OCI-LY1 (cell line): ENCODE measurements around the gene ZNF777.

Source experiments
- H2AFZ ChIP-seq: fragments of 200-600 bp; sonication (generic), shearing (Covaris generic); 2 replicates; pipeline ENCODE4 v1.6.0; 2014; ENCODE audit warnings: antibody characterized with exemption, mild to moderate bottlenecking, low read length
- H3F3A ChIP-seq: fragments of 200-600 bp; sonication (generic), shearing (Covaris generic); 2 replicates; pipeline ENCODE4 v1.6.0; 2014; ENCODE audit warnings: mild to moderate bottlenecking, antibody characterized with exemption, low read length, moderate library complexity; ENCODE audit not compliant: insufficient read depth
- H3K27ac ChIP-seq: fragments of 200-600 bp; sonication (generic); 2 replicates; pipeline ENCODE4 v1.5.1; 2014; ENCODE audit warnings: low read length, mixed run types, mild to moderate bottlenecking, low read depth; ENCODE audit not compliant: poor library complexity, severe bottlenecking
- H3K27me3 ChIP-seq: fragments of 200-600 bp; sonication (generic); 2 replicates; pipeline ENCODE4 v1.6.0; 2014; ENCODE audit warnings: antibody characterized with exemption, mild to moderate bottlenecking, low read length, moderate library complexity; ENCODE audit not compliant: insufficient read depth
- H3K36me3 ChIP-seq: fragments of 200-600 bp; sonication (generic); 2 replicates; pipeline ENCODE4 v1.6.1; 2014; ENCODE audit warnings: mild to moderate bottlenecking, antibody characterized with exemption, low read length, moderate library complexity, mixed read lengths; ENCODE audit not compliant: insufficient read depth
- H3K4me1 ChIP-seq: fragments of 200-600 bp; sonication (generic); 2 replicates; pipeline ENCODE4 v1.5.1; 2014; ENCODE audit warnings: mild to moderate bottlenecking, low read length, moderate library complexity; ENCODE audit not compliant: insufficient read depth, severe bottlenecking
- H3K4me2 ChIP-seq: fragments of 200-600 bp; sonication (generic), shearing (Covaris generic); 2 replicates; pipeline ENCODE4 v1.6.1; 2014; ENCODE audit warnings: low read length
- H3K4me3 ChIP-seq: fragments of 200-600 bp; sonication (generic); 2 replicates; pipeline ENCODE4 v1.5.1; 2014; ENCODE audit warnings: low read length, low read depth, mild to moderate bottlenecking, mixed read lengths; ENCODE audit not compliant: poor library complexity, severe bottlenecking
- H3K79me2 ChIP-seq: fragments of 200-600 bp; shearing (Covaris generic); 2 replicates; pipeline ENCODE4 v1.6.1; 2016; ENCODE audit warnings: mixed run types, low read length, mixed read lengths; ENCODE audit not compliant: insufficient read depth
- H3K9ac ChIP-seq: fragments of 200-600 bp; sonication (generic), shearing (Covaris generic); 2 replicates; pipeline ENCODE4 v1.6.1; 2014; ENCODE audit warnings: mild to moderate bottlenecking, low read length, mixed read lengths
- H3K9me2 ChIP-seq: fragments of 200-600 bp; sonication (generic), shearing (Covaris generic); 2 replicates; pipeline ENCODE4 v1.6.1; 2014; ENCODE audit warnings: low read depth, mild to moderate bottlenecking, low read length, mixed read lengths
- H3K9me3 ChIP-seq: fragments of 200-600 bp; shearing (Covaris generic); 2 replicates; pipeline ENCODE4 v1.6.1; 2014; ENCODE audit warnings: low read length, mixed read lengths
- H4K20me1 ChIP-seq: fragments of 200-600 bp; sonication (generic), shearing (Covaris generic); 2 replicates; pipeline ENCODE4 v1.6.0; 2016; ENCODE audit warnings: mild to moderate bottlenecking, low read length; ENCODE audit not compliant: insufficient read depth
- CTCF ChIP-seq: fragments of 200-600 bp; sonication (generic), shearing (Covaris generic); IDR thresholded peaks from 2 replicates; pipeline ENCODE4 v1.5.1; 2017; ENCODE audit warnings: mild to moderate bottlenecking, antibody characterized with exemption, low read length, moderate library complexity, mixed read lengths
- EZH2 ChIP-seq: fragments of 200-600 bp; sonication (generic), shearing (Covaris generic); IDR thresholded peaks from 2 replicates; pipeline ENCODE4 v1.8.0; 2017; ENCODE audit warnings: borderline replicate concordance, mixed run types, mild to moderate bottlenecking, antibody characterized with exemption, low read length, moderate library complexity, mixed read lengths

ZNF777 gene

GRCh38 chr7:149442924-149443323 lies 17.9 kb downstream of the ZNF777 start:
- TF ChIP-seq CTCF (no peak), EZH2 (no peak)
- Histone ChIP-seq H3K9ac (no peak overlapping the region), H2AFZ (no peak overlapping the region), H4K20me1 (no peaks in the 10 kb centered on the region), H3K4me3 (no peak overlapping the region), H3K27me3 (no peaks in the 10 kb centered on the region), H3K4me2 (no peak overlapping the region), H3K36me3 (0 out of 2 replicates have a peak, but pooled peaks cover 4% of the 10 kb centered on the region), H3K9me3 (no peaks in the 10 kb centered on the region), H3K27ac (no peak overlapping the region), H3K79me2 (no peaks in the 10 kb centered on the region), H3F3A (no peaks in the 10 kb centered on the region), H3K4me1 (no peaks in the 10 kb centered on the region), H3K9me2 (no peaks in the 10 kb centered on the region)

GRCh38 chr7:149440222-149440621 lies 20.6 kb downstream of the ZNF777 start:
- TF ChIP-seq EZH2 (no peak), CTCF (no peak)
- Histone ChIP-seq H3K9me3 (no peaks in the 10 kb centered on the region), H3K27ac (no peak overlapping the region), H3K27me3 (no peaks in the 10 kb centered on the region), H3K9me2 (no peaks in the 10 kb centered on the region), H3K4me2 (no peak overlapping the region), H3K4me3 (no peak overlapping the region), H3F3A (no peaks in the 10 kb centered on the region), H3K4me1 (no peaks in the 10 kb centered on the region), H3K9ac (no peak overlapping the region), H2AFZ (no peak overlapping the region), H3K79me2 (no peaks in the 10 kb centered on the region), H4K20me1 (no peaks in the 10 kb centered on the region), H3K36me3 (peaks cover 18% of the 10 kb centered on the region; the same call in 1 of the 2 replicates)

- no peak overlapping the region for H3K9ac ChIP-seq
- H3K4me1 ChIP-seq: no peaks in the 10 kb centered on the region
- H3K4me2 ChIP-seq: no peak overlapping the region
- H3K4me3 ChIP-seq: no peak overlapping the region
- H3K9me2 ChIP-seq: no peaks in the 10 kb centered on the region
- H2AFZ ChIP-seq: no peak overlapping the region
- H4K20me1 ChIP-seq: no peaks in the 10 kb centered on the region
- H3F3A ChIP-seq: no peaks in the 10 kb centered on the region
- TF ChIP-seq EZH2 (no peak), CTCF (no peak)
- no peaks in the 10 kb centered on the region for H3K27me3 ChIP-seq
- H3K9me3 ChIP-seq: no peaks in the 10 kb centered on the region
- H3K79me2 ChIP-seq: no peaks in the 10 kb centered on the region
- H3K27ac ChIP-seq: no peak overlapping the region
- H3K36me3 ChIP-seq: peaks cover 25% of the 10 kb centered on the region
These were observed 24.5 kb downstream of the ZNF777 start for GRCh38 chr7:149436358-149436757.
